KG1 (cell line): ENCODE data around the gene MVB12B.

Experiments
- DNase-seq: peaks from one replicate; lab custom pipeline; 2025; lab: John Stamatoyannopoulos, UW

MVB12B gene

DNA sequence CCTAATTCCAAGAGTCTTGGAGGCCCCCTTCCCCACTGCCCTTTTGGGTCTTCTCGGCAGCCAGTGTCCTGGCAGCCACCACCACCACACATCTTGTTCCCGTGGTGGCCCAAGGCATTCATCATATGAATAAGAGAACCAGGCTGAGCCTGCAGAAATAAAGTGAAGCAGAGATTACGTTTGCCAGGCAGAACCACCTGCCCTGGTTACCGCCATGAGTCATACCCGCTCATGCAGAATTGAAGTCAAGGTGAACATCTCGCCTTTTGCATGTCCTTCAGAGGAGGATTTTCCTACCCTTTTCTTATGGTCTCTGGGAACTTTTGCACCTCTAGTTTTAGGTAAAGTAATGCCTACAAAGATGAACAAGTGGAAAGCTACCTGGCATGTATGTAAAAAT, 167.6 kb downstream of the MVB12B start:
- DNase-seq = no peak

DNA sequence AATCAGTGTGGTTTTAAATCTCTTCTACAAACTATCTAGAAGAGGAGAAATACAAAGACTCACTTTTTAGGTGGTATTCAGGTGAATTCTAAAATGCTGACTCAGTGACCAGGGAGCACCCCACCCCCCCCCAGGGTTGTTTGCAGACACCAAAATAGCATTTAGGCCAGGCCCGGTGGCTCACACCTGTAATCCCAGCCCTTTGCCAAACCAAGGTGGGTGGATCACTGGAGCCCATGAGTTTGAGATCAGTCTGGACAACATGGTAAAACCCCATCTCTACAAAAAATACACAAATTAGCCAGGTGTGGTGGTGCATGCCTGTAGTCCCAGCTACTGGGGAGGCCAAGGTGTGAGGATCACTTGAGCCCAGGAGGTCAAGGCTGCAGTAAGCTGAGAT, 168.1 kb downstream of the MVB12B start:
- no peak for DNase-seq

DNA sequence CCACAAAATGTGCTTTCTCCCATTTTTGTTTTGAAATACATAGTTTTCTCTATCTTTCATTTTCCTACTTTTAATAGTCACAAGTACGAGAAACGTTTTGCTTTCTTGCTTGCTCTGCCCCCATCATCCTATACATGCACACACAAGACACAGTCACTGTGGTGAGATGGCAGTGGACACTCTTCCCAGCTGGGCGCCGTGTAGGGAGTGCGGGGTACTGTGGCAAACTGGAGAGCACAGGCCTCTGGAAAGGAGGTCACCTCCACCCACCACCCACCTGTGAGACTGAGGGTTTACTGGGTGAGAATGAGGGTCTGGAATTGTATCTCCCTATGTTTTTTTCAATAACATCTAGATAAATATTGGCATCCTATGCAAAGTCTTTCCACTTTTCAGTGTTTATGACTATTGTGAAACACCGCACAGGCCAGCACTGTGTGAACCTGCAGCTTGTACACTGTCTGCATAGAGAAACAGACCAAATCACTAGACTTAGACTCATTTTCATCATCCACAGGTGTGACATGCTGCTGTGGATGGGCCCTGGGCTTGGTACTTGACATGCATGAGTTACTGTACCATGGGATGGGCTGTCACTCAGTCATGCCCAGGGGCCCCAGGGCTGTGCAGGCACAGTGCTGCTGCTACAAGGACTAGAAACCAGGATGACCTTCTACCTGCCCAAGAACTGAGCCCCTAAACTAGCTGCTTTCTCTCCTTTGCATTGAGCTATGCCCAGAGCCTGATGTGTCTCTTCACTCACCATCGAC, 169.0 kb downstream of the MVB12B start:
- DNase-seq = no peak

DNA sequence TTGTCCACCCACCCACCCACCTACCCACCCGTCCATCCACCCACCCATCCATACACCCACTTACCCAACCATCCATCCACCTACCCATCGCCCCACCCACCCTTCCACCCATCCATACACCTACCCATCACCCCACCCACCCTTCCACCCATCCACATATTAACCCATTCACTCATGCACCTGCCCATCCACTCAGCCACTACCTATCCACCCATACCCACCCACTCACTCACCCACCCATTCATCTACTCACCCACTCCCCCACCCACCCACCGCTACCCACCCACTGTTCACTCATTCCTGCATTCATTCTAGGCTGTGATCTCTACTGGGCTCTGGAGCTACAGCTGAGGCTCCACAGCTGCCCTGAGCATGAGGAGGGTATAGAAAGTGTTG, 169.6 kb downstream of the MVB12B start:
- DNase-seq = no peak

DNA sequence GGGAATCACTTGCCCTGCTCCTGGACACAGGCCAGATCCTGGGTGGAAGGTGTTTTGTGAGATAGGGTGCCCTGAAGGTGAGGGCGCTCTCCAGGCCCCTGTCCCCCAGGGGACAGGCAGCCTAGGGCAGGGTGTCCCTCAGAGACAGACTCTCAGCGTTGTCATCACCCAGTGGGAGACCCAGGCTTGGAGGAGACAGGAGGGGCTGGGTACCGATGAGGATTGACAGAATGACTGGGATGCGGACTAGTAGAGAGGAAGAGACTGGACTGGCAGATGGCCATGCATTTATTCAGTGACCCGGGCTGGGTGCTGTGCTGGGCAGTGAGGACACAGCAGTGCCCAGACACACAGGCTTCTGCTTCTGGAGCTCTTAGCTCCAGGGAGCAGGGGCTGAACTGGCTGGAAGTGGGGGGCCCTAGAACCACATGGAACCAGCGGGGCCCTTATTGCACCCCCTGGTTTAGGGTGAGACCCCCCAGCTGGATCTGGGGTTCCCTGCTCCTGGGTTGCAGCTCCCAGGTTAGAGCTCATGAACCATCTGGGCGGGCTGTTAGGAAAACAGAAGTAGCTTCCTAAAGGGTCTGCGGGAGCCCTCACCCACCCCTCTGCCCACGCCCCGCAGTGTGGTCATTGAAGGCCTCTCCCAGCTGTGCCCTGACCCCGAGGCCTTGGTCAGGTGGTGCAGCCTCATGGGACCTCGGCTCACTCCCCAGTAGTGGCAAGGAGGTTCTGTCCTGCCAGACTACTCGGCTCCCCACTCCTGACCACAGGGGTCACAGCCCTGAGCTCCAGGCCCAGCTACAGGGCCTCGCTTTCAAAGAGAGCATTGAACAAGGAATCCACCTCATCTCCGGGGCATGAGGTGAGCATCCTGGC, 170.4 kb downstream of the MVB12B start:
- no peak for DNase-seq

DNA sequence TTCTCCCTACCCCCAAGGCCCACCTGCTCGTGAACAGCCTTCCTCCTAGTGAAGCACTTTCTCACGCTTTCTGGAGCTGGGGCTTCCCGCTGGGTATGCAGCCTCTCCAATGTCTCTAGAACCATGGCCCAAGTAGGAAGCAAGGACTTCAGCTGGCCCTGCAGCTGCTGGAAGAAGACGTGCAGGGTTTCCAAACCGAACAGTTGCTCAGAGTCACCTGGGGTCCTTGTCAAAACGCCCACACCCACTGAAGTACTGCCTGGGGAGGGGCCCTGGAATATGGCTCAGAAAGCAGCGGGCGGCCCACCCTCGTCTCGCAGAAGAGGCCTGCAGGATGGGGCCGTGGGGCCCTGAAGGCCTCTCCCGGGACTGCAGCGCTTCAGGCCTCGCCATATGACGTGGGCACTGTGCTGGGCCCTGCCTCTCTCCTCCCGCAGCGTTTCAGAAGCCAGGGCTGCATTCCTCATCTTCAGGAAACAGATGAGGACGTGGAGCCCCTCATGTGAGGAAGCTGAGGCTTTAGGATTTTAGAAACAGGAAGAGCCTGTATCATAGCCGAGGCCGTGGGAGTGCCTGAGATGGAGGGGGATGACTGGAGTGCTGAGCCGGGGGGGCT, 171.1 kb downstream of the MVB12B start:
- no peak for DNase-seq

DNA sequence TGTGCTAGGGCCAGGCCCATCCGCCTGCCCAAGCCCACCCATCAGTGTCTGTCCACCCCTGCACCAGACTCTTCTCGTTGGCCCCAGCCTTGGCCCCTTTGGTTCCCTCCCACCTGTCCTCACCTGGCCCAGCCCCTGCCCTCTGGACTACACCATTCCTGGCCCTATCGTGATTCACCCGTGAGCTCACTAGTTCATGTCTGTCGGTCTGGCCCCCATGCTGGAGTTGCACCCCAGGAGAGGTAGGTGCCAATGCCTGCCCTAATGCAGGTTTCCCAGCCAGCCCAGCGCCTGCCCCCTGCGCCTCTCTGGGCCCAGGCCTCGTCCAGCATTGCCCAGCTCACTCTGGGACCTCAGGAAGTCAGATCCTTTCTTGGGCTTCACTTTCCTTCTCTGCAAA, 171.7 kb downstream of the MVB12B start:
- no peak for DNase-seq

DNA sequence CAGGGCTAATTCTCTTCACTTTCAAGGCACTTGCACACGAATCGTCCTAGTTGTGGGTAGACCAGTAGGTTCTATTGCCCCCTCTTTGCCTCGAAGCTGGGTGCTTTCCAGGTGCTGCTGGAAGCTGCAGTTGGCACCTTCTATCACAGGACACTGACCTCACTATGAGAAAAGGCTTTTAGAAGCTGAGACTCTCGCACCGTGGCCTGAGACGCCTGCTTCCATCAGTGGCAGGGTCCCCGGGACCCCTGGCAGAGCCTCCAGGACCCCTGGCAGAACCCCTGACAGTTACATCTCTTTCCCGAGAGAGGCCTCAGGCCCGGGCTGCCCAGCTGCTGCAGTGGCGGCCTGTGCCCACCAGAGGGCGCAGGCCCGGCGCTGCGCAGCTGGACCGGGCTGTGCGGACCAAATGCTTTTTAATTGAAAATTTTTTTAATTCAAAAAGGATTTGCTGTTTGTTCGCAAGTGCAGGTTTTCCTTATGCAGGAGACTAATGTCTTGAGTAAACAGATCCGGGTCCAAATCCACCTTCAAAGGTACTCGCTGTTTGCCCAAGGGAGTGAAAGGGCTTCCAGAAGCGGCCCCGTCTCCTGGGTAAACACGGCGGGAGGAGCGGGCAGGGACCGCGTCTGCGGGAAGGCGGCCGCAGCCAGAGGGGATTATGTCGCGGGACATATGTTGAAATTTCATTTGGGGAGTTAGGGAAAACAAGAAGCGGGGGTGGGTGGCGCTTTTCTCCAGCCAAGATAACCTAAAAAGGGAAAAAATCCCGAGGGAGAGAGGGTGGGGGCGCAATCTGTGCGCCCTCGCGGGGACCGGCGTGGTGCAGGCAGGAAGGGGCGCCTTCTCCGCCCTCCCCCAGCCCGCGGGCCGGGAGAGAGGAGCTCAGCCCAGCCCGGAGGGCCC, 172.6 kb downstream of the MVB12B start:
- DNase-seq = peak; percentile 47

DNA sequence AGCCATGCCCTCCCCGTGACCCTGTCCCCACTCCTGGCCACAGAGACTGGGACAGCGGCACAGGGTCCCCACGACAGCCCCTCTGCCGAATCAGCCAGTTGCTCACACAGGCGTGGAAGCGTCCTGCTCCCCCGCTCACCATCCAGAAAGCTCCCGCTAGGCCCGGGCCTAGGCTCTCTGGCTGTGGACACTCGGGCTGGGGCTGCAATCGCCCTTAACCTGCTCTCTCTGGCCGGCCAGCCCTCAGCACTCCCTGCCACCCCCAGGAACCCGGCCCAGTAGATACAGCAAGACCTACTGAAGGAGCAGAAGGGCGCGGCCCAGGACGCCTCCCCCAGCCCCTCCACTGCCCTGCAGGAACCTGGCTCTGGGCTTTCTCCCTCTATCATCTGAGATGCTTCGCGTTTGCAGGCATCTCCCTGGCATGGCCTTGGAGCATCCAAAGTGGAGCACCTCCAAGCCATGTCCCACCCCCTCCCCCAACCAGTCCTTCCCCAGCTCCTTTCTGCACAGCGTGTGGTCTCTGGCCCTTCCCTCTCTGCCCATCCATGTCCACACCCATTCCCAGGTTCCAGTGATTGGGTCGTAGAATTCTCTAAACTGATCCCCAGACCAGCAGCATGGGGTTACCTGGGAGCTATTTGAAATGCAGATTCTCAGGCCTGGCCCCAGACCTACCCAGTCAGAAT, 173.4 kb downstream of the MVB12B start:
- DNase-seq = no peak

DNA sequence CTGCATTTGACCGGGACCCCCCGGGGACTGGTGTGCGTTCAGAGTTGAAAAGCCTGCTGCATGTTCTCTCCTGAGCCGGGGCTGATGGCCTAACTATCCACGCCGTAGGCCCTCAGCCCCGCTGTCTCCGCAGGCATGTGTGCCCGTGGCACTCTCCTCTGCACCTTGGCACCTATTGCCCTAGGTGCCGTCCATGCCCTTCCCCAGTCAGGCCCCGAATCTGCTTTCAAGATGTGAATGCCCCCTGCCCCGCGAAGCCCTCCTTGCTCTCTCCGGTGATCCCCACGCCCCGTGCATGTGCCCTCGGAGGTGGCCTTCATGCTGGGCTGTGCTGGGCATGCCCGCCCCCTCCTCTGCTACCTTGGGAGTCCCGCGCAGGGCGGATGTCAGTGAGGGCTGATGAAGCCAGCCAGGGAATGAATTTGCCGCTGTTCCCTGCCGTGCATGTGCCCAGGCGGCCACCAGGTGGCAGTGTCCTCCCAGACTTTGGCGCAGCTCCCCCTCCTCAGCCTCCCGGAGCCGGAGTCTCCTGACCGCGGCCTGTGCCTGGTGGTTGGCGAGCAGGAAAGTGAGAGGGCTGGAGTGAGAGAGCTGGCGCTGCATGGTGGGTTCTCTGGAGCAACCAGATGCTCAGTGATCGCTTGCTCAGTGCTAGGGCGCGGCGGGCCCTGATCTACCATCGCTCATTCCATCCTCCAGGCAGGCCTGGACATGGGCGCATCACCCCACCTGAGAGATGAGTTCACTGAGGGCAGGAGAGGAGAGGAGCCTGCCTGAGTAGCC, 174.2 kb downstream of the MVB12B start:
- peak; percentile 23 for DNase-seq

DNA sequence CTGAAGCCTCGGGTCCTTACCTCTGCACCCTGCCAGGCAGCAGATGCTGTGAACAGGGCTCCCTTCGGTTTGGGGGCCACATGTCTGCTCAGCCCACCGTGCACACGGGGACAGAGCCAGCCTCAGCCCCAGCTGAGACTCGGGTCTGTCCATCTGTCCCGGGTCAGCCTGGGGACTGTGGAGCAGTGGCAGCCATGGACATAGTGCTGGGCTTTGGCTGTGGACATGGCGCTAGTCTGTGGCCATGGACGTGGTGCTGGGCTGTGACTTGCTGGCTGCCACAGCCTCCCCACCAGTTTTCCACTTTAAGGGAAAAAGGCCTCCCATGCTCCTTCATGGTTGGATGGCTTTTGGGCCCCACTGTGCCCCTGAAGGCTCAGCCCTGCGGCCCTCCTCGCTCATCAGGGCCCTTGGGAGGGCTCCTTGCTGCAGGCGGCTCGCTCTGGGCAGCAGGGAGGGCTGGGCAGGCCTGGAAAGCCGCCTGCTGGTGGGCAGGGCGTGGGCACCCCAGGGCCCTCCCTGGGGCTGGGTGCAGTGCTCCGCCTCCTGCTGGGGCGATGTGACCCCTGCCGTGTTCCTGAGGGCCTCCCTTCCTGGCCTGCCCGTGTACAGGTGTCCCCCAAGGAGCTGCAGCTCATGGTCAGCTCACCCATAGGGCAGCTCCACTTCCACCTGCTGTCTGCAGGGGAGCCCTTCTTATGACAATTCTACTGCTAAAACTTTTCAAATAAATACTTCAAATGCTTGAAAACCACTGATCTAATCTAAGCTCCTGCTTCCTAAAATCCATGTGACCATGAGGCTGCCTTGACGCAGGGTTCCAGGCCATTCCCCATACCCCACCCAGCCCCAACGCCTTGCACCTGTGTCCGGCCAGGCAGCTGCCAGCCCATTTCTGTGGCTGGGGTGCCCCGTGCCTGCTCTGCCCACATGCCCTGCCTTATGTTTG, 175.0 kb downstream of the MVB12B start:
- DNase-seq = no peak

DNA sequence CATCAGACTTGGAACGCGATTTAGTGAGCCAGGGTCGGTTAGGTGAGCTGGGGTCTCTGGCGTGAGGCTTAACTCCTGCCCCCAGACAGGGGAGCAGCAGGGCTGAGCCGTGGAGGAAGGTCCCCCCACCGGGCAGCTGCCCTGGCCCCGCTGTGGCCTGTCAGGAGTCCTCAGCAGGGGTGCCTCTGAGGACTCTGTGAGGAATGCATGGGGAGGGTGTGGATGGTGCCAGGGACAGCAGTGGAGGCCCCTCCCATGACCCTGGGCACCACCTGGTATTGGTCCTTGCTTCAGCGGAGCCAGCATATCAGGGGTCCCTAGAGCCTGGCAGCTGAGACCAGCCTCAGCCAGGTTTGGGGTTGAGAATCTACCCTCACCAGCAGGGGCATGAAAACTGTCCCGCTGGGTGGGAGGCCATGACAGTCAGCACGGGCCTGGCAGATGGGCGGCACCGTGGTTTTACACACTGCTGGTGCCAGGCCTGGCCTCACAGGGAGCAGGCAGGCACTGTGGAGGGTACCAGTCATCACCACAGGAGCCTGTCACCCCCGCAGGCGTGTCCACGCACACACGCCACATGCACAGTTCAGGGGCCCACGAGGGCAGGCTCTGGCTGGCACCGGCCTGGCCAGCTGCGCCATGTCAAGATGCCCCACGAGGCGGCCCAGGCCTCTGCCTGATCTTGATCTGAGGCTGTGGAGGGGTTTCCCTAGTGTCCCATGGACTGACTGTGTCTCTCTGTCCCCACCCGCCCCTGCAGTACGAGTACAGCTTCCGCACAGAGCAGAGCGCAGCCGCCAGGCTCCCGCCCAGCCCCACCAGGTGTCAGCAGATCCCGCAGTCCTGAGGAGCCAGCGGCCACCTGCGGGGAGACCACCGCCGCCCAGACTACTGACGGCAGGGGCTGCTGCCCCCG, 176.0 kb downstream of the MVB12B start:
- DNase-seq = no peak

DNA sequence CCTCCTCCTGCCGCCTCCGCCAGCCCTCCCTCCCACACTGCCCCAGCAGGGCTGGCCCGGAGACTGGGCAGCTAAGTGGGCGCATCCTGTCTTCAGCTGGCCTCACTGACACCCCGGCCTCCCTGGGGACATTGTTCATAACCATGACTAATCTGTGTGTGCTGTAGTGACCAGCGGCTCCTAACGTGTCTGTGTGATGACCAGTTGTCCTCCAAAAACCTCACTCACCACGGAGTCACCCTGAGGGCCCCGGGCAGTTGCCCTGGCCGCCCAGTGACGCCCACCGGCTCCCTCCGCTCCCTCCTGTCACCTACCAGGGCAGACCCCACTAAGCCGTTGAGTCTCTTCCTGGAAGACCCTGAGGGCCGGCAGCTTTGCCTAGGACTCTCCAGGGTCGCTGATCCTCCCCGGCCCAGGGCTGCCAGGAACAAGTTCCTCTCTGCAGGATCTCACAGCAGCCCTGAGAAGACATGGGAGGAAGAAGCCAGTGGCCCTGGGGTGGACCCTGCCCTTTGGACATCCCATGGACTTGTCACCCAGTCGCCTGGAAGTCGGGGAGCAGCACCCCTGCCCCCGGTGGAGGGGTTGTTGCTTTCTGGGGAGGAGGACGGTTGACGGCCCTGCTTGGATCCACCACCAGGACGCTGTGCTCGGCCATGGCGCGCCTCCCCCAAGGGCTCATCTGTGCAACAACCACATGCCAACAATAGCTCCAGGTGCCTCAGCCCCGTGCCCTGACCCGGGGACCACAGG, 176.9 kb downstream of the MVB12B start:
- no peak for DNase-seq

DNA sequence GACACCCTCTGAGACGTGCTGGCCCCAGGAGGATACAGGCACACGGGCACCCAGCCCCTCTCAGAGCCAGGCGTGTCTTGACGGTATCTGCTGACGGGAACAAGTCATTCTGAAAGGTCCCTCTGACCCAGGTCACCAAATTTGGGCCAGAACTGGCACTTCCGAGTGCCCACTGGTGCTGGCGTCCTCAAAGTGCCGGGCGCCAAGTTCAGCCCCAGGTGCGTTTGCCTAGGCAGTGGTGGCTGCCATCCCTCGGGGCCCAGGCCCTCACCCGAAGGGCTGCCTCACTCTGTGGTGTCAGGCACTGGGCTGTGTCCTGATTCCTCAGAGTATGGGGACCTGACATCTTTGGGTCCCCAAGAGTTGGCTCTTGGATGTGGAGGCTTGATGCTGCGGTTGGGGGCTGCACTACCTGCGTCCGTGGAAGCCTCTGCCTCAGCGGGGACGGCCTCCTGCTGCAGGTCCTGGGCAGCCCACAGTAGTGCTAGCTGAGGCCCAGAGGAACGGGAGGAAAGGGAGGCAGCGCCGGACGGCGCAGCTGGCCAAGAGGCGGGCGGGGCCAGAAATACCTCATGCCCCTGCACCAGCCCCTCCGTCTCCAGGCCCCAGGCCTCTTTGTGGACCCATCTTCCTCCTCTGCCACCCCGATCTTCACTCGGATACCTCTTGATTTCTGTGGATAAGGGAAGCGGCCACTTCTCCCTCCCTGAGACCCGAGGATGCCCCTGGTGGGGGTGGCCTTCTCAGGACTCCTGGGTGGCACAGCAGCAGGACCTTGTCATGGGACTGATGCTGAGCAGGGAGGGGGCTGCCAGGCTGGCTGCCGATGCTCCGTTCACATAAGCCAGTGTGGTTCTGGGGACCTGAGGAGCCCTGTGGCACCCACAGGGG, 177.7 kb downstream of the MVB12B start:
- no peak for DNase-seq

DNA sequence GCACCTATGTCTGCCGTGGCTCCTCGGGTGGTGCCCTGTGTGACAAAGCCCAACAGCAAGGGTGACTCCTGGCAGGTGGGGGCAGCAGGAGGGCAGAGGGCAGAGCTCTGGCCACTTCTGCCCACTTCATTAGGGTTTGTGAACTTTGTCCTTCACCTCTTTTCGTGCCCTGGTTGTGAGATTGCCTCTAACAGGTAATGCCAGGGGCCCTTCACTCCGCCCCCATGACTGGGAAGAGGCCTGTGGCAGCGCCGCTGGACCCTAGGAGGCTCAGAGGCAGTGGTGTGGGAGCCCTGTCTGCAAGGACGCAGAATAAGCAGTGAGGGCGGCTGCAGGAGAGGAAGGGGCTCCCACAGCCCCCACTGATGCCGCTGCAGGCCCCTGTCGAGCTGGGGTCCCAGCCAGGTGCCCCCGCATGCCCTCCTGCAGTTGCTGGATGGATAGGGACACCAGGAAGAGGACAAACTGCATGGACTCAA, 178.4 kb downstream of the MVB12B start:
- no peak for DNase-seq

DNA sequence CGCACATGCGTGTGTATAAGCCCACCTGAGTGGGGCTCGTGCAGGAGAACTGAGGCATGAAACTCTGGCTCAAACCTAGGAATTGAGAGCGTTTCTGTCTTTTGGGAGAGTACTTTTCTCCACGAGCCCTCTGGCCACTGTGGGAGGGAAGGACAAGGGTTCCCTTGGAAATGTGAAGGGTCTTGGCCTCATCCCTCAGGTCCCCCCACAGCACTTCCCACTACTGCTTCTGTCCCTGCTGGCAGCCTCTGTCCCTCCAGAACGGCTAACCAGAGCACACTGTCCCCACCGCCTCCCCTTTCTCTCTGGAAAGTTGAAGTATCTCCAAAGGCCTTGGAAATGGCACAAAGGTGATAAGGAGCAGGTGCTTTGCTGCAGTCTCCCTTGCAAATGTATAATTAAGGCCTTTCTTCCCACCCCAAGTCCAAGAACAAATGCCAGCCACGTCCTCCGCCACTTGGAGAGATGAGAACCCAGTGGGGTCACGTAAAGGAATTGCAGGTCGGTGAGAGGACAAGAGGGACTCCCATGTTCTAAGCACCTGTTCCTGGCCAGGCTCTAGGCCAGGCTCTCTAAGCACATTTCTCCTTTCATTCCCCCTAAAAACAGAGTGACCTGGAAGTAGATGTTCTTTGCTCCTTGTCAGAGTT, 179.2 kb downstream of the MVB12B start:
- DNase-seq = no peak
